ENCODE data around the gene LGALS13. TPM values are rescaled to one million over a fixed set of nuclear protein-coding genes. Genes with fewer than 3 reads are reported as not detected.

LGALS13 gene
- total and polyA plus RNA-seq, 2 of the 8 experiments (the other 6 are each of a cell fraction or from before 2014, with no cell fraction given), result not detected

DNA sequence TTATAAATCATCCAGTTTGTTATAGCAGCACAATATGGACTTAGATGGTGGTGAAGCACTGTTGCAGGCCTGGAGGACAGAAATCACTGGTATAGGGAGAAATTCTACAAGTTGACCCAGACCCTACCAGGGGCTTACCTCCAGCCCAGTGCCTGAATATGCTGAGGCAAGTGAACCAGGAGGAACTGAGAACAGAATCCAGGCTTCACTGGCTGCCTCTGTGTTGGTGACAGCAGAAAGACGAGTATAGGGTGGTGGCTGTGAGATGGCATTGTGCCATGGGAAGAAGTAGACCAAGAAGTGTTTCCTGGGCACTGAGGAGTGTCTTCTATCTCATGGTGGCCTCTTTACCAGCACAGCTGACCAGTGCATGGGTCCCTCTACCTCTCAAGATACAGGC, 46.4 kb upstream of the LGALS13 start:
- H3K56ac ChIP-seq (replicated peaks; ENCODE audit: insufficient read length, low read depth, low read length), result no peak overlapping the region
- no peak overlapping the region for H3K4ac ChIP-seq (replicated peaks; ENCODE audit: insufficient read length, low read depth, low read length)
- no peak overlapping the region for H2BK20ac ChIP-seq (ENCODE audit: low read length)
- H3K23me2 ChIP-seq (ENCODE audit: low read depth, low read length), result no peaks in the 10 kb centered on the region
- H2BK12ac ChIP-seq (ENCODE audit: low read depth, low read length), result no peak overlapping the region
- H2BK120ac ChIP-seq (replicated peaks; ENCODE audit: low read depth, low read length), result no peak overlapping the region
- FAIRE-seq (no peak), DNase-seq (ENCODE audit: low read depth in 1 of 2, low spot score in 2 of 2) (no peak)
- H4K5ac ChIP-seq (ENCODE audit: insufficient read length, low read depth, low read length), result no peak overlapping the region
- no peaks in the 10 kb centered on the region for H3K79me2 ChIP-seq (ENCODE audit: control insufficient read depth in 1 of 2, insufficient read depth in 2 of 2, low read length in 2 of 2)
- no peak overlapping the region for H2BK5ac ChIP-seq (ENCODE audit: low read depth, low read length)
- no peaks in the 10 kb centered on the region for H3K9me3 ChIP-seq (ENCODE audit: insufficient read depth in 2 of 2, low read depth in 1 of 2, low read length in 1 of 2)
- H3K9ac ChIP-seq (replicated peaks in 1 of 4; ENCODE audit: extremely low read depth in 1 of 4, low read depth in 3 of 4, low read length in 3 of 4), result no peak overlapping the region
- ChIA-PET CTCF (ENCODE audit: partially characterized antibody) (interaction anchor here (5.8 to 6.8 kb wide), 2 partner anchors 70 to 118 kb away, joined by 34 to 108 read pairs; no protein-coding TSS in a partner anchor), POLR2A (ENCODE audit: partially characterized antibody) (interaction anchor here (0.6 kb wide), 1 partner anchor 12 kb away, joined by 3 read pairs; no protein-coding TSS in a partner anchor)
- TF ChIP-seq CREB1 (IDR thresholded peaks at IDR 0.05) (no peak), CHD1 (IDR thresholded peaks at IDR 0.05; ENCODE audit: low read depth, low read length) (no peak), RXRA (IDR thresholded peaks at IDR 0.05; ENCODE audit: insufficient read depth, low read depth, low read length) (no peak), SUZ12 (IDR thresholded peaks at IDR 0.05; ENCODE audit: low read length) (no peak), KDM4A (IDR thresholded peaks at IDR 0.05; ENCODE audit: low read depth, low read length, severe bottlenecking) (no peak), SP4 (IDR thresholded peaks at IDR 0.05; ENCODE audit: low read length) (no peak), ASH2L (IDR thresholded peaks at IDR 0.05; ENCODE audit: low read length) (no peak), BACH1 (IDR thresholded peaks at IDR 0.05; ENCODE audit: low read length) (no peak), JUN (IDR thresholded peaks at IDR 0.05; ENCODE audit: low read depth, low read length) (no peak), SIX5 (IDR thresholded peaks at IDR 0.05; ENCODE audit: low read depth, low read length) (no peak), CHD2 (IDR thresholded peaks at IDR 0.05; ENCODE audit: low read length) (no peak), CEBPB (IDR thresholded peaks at IDR 0.05; ENCODE audit: low read depth, low read length) (no peak), BRCA1 (IDR thresholded peaks at IDR 0.05; ENCODE audit: low read depth, low read length) (no peak), EGR1 (IDR thresholded peaks at IDR 0.05; ENCODE audit: borderline replicate concordance, low read depth, low read length) (no peak), CTBP2 (IDR thresholded peaks at IDR 0.05; ENCODE audit: borderline replicate concordance, insufficient read depth, insufficient read length, low read length) (no peak)
- H2AK5ac ChIP-seq (ENCODE audit: low read depth, low read length), result no peak overlapping the region
- H4K20me1 ChIP-seq (replicated peaks in 1 of 2; ENCODE audit: control insufficient read depth in 1 of 2, insufficient read depth in 2 of 2, low read length in 2 of 2), result no peaks in the 10 kb centered on the region
- H3K79me1 ChIP-seq (ENCODE audit: low read depth, low read length), result no peaks in the 10 kb centered on the region
- no peaks in the 10 kb centered on the region for H3K4me1 ChIP-seq (replicated peaks in 1 of 4; ENCODE audit: control insufficient read depth in 3 of 4, insufficient read depth in 4 of 4, low read length in 3 of 4)
- 70% methylated on average over 1 of the region's 1 CpG; no CpG with 5 or more reads in 1 of the 2 experiments for WGBS, 2 experiments (ENCODE audit: extremely low coverage in 1 of 2, insufficient coverage in 1 of 2, insufficient read length in 1 of 2, insufficient replicate concordance in 2 of 2, low coverage in 1 of 2, low lambda C conversion rate in 2 of 2, missing lambda C conversion rate in 1 of 2)
- H3K23ac ChIP-seq (ENCODE audit: insufficient read length), result no peak overlapping the region
- no peak overlapping the region for H2BK15ac ChIP-seq (ENCODE audit: low read length)
- no peak overlapping the region for H3K14ac ChIP-seq (ENCODE audit: insufficient read length)
- no peak overlapping the region for H4K91ac ChIP-seq (replicated peaks; ENCODE audit: insufficient read length, low read length)
- H3K18ac ChIP-seq (ENCODE audit: extremely low read depth, low read length), result no peak overlapping the region
- no peak overlapping the region for H4K8ac ChIP-seq (ENCODE audit: extremely low read depth, insufficient read depth, low read length)
- H3K27ac ChIP-seq (ENCODE audit: low read depth, low read length), result no peak overlapping the region
- no peak overlapping the region for H3K4me3 ChIP-seq (ENCODE audit: extremely low read depth in 1 of 4, insufficient read depth in 2 of 4, low read depth in 3 of 4, low read length in 4 of 4)
- H3K4me2 ChIP-seq (ENCODE audit: insufficient read depth in 1 of 2, low read depth in 2 of 2, low read length in 2 of 2), result no peak overlapping the region
- H3K27me3 ChIP-seq (replicated peaks in 1 of 4; ENCODE audit: control insufficient read depth in 3 of 4, extremely low read depth in 1 of 4, insufficient read depth in 3 of 4, low read length in 3 of 4), result no peaks in the 10 kb centered on the region
- no peak overlapping the region for H2AFZ ChIP-seq (ENCODE audit: low read length)
- H3K36me3 ChIP-seq (ENCODE audit: control insufficient read depth in 2 of 4, insufficient read depth in 4 of 4, low read length in 3 of 4), result no peaks in the 10 kb centered on the region

All from H1 (cell line).